HepG2 (cell line): ENCODE data around the gene DAB2IP. TPM values are rescaled to one million over a fixed set of nuclear protein-coding genes. Genes with fewer than 3 reads are reported as not detected.

Experiments used
- CEBPG ChIP-seq: IDR thresholded peaks from 2 replicates; pipeline ENCODE4 v1.6.1; 2016
- GABPB1 ChIP-seq: IDR thresholded peaks from 2 replicates; pipeline ENCODE4 v1.6.1; 2016; ENCODE audit warnings: mild to moderate bottlenecking, missing genetic modification reagents, moderate library complexity, missing compliant biosample characterization
- MAFF ChIP-seq: IDR thresholded peaks from 2 replicates; pipeline ENCODE4 v1.6.1; 2011; ENCODE audit warnings: low read depth, low read length, improper control_type of control experiment
- MYNN ChIP-seq: sonication (generic); formaldehyde crosslinking; IDR thresholded peaks from 2 replicates; pipeline ENCODE4 v1.4.0; 2020; ENCODE audit warnings: mild to moderate bottlenecking, low read depth, missing genetic modification reagents
- RARA ChIP-seq: IDR thresholded peaks from 2 replicates; pipeline ENCODE4 v1.6.1; 2016; ENCODE audit warnings: missing genetic modification reagents, missing compliant biosample characterization
- TSC22D2 ChIP-seq: sonication (generic); formaldehyde crosslinking; IDR thresholded peaks from 2 replicates; pipeline ENCODE4 v1.5.1; 2020; ENCODE audit warnings: missing genetic modification reagents, mild to moderate bottlenecking, borderline replicate concordance
- XBP1 ChIP-seq: sonication (generic); formaldehyde crosslinking; IDR thresholded peaks from 2 replicates; pipeline ENCODE4 v1.5.0; 2020; ENCODE audit warnings: missing genetic modification reagents
- ZC3H13 ChIP-seq: sonication (generic); formaldehyde crosslinking; IDR thresholded peaks from 2 replicates; pipeline ENCODE4 v1.8.1; 2023; ENCODE audit warnings: mild to moderate bottlenecking, missing genetic modification reagents, moderate library complexity
- ZNF329 ChIP-seq: sonication (generic); formaldehyde crosslinking; IDR thresholded peaks from 2 replicates; pipeline ENCODE4 v1.9.0; 2021; ENCODE audit warnings: low read depth, mild to moderate bottlenecking, missing genetic modification reagents
- ZNF577 ChIP-seq: sonication (generic); formaldehyde crosslinking; IDR thresholded peaks from 2 replicates; pipeline ENCODE4 v1.4.0; 2020; ENCODE audit warnings: mild to moderate bottlenecking, low read depth, missing genetic modification reagents, borderline replicate concordance
- ZNF746 ChIP-seq: sonication (generic); formaldehyde crosslinking; IDR thresholded peaks from 2 replicates; pipeline ENCODE4 v1.8.0; 2022; ENCODE audit warnings: mild to moderate bottlenecking, missing genetic modification reagents
- polyA plus RNA-seq, 8 experiments: library from polyadenylated mRNA; depleted of rRNA in 3 of 8; stranded (reverse) in 7 of 8; unstranded in 1 of 8; fragments of >200 nt; fragmentation: Illumina TruSeq in 4 of 8; extraction: Trizol in 4 of 8; gene quantifications; 2 replicates each; pipeline versions ENCODE4 v1.2.1 to v1.2.3, GENCODE V29; 2011 to 2016; ENCODE audit warnings: low read depth in 4 of 8, missing spikeins in 1 of 8, mixed read lengths in 1 of 8; ENCODE audit not compliant: insufficient read depth in 1 of 8
- total RNA-seq, 5 experiments: library from RNA; depleted of rRNA; stranded (reverse); fragments of >200 nt; fragmentation: Illumina TruSeq; extraction: Trizol; gene quantifications; 2 replicates each; pipeline ENCODE4 v1.2.3, GENCODE V29; 2016; ENCODE audit warnings: low read depth in 1 of 5
- TF ChIP-seq, protein P1 (sequence below): conservative IDR thresholded peaks from 2 replicates; pipeline ENCODE4 v1.6.1; 2018; ENCODE audit warnings: missing genetic modification reagents
- TF ChIP-seq, protein P2 (sequence below): sonication (generic); formaldehyde crosslinking; IDR thresholded peaks from 2 replicates; pipeline ENCODE4 v1.4.0; 2020; ENCODE audit warnings: missing genetic modification reagents, mild to moderate bottlenecking, borderline replicate concordance
- TF ChIP-seq, protein P3 (sequence below): sonication (generic); formaldehyde crosslinking; IDR thresholded peaks from 2 replicates; pipeline ENCODE4 v1.5.0; 2020; ENCODE audit warnings: mild to moderate bottlenecking, missing genetic modification reagents, borderline replicate concordance

Gene DAB2IP
- total and polyA plus RNA-seq, 2 of the 13 experiments (the other 11 are each of a cell fraction or from before 2014, with no cell fraction given), result 25.3 to 37.9 TPM

DNA sequence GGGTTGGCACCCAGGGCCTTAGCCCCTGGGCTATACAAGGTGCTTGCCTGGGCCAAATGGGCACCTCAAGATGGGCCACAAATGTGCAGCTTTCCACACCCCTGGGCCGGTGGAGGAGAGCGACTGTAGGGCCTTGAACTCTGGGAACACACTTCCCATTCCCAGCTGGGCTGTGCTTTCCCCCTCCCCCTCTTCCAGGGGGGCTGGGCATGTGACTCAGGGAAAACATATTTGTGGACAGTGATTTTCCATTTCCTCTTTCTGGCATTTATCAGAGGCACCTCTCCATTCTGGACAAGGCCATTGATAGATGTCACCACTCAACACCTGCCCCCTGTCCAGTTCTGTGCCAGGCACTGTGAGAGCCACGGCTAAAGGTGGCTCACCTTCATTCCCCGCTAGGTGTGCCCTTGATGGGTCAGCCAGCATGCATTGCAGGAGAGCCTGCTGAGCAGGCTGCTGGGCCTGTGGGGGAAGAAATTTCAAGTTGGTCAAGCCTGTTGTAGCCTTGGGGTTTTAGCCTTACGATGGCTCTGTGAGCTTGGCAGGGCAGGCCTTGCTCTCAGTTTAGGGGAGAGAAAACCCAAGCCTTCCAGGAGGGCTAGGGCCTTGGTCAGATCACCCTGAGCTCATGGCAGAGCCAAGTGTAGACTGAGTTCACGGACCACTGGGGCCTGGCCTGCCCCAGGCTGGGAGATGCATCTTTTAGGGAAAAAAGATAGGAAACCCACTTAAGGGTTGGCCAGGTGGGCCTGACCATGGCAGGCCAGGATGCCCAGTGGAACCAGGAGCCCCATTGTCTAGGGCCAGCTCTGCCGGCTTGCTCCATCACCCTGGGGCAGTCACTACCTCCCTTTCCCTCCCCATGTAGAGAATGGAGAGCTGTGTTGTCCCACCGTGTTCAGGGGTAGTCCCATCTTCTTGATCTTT lies 113.9 kb downstream of the DAB2IP start (continued):
- TF ChIP-seq ZC3H13 (CRISPR knock-in tag) (no peak), XBP1 (CRISPR knock-in tag) (no peak), RARA (CRISPR knock-in tag) (peak; percentile 95), ZNF746 (CRISPR knock-in tag) (no peak), MAFF (0 out of 2 replicates have a peak, but pooled peaks have one; percentile 26), CEBPG (peak; percentile 4; the same call in 1 of the 2 replicates), ZNF577 (no peak), TSC22D2 (CRISPR knock-in tag) (no peak; the same call in 1 of the 2 replicates), ZNF329 (CRISPR knock-in tag) (no peak), GABPB1 (peak; percentile 22; the same call in 1 of the 2 replicates), MYNN (CRISPR knock-in tag) (no peak)
- TF ChIP-seq, protein P1, sequence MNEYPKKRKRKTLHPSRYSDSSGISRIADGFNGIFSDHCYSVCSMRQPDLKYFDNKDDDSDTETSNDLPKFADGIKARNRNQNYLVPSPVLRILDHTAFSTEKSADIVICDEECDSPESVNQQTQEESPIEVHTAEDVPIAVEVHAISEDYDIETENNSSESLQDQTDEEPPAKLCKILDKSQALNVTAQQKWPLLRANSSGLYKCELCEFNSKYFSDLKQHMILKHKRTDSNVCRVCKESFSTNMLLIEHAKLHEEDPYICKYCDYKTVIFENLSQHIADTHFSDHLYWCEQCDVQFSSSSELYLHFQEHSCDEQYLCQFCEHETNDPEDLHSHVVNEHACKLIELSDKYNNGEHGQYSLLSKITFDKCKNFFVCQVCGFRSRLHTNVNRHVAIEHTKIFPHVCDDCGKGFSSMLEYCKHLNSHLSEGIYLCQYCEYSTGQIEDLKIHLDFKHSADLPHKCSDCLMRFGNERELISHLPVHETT (CRISPR knock-in tag), result peak; percentile 72; the same call in 1 of the 2 replicates
- TF ChIP-seq, protein P2, sequence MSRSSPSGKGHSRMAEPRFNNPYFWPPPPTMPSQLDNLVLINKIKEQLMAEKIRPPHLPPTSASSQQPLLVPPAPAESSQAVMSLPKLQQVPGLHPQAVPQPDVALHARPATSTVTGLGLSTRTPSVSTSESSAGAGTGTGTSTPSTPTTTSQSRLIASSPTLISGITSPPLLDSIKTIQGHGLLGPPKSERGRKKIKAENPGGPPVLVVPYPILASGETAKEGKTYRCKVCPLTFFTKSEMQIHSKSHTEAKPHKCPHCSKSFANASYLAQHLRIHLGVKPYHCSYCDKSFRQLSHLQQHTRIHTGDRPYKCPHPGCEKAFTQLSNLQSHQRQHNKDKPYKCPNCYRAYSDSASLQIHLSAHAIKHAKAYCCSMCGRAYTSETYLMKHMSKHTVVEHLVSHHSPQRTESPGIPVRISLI, result no peak
- TF ChIP-seq, protein P3, sequence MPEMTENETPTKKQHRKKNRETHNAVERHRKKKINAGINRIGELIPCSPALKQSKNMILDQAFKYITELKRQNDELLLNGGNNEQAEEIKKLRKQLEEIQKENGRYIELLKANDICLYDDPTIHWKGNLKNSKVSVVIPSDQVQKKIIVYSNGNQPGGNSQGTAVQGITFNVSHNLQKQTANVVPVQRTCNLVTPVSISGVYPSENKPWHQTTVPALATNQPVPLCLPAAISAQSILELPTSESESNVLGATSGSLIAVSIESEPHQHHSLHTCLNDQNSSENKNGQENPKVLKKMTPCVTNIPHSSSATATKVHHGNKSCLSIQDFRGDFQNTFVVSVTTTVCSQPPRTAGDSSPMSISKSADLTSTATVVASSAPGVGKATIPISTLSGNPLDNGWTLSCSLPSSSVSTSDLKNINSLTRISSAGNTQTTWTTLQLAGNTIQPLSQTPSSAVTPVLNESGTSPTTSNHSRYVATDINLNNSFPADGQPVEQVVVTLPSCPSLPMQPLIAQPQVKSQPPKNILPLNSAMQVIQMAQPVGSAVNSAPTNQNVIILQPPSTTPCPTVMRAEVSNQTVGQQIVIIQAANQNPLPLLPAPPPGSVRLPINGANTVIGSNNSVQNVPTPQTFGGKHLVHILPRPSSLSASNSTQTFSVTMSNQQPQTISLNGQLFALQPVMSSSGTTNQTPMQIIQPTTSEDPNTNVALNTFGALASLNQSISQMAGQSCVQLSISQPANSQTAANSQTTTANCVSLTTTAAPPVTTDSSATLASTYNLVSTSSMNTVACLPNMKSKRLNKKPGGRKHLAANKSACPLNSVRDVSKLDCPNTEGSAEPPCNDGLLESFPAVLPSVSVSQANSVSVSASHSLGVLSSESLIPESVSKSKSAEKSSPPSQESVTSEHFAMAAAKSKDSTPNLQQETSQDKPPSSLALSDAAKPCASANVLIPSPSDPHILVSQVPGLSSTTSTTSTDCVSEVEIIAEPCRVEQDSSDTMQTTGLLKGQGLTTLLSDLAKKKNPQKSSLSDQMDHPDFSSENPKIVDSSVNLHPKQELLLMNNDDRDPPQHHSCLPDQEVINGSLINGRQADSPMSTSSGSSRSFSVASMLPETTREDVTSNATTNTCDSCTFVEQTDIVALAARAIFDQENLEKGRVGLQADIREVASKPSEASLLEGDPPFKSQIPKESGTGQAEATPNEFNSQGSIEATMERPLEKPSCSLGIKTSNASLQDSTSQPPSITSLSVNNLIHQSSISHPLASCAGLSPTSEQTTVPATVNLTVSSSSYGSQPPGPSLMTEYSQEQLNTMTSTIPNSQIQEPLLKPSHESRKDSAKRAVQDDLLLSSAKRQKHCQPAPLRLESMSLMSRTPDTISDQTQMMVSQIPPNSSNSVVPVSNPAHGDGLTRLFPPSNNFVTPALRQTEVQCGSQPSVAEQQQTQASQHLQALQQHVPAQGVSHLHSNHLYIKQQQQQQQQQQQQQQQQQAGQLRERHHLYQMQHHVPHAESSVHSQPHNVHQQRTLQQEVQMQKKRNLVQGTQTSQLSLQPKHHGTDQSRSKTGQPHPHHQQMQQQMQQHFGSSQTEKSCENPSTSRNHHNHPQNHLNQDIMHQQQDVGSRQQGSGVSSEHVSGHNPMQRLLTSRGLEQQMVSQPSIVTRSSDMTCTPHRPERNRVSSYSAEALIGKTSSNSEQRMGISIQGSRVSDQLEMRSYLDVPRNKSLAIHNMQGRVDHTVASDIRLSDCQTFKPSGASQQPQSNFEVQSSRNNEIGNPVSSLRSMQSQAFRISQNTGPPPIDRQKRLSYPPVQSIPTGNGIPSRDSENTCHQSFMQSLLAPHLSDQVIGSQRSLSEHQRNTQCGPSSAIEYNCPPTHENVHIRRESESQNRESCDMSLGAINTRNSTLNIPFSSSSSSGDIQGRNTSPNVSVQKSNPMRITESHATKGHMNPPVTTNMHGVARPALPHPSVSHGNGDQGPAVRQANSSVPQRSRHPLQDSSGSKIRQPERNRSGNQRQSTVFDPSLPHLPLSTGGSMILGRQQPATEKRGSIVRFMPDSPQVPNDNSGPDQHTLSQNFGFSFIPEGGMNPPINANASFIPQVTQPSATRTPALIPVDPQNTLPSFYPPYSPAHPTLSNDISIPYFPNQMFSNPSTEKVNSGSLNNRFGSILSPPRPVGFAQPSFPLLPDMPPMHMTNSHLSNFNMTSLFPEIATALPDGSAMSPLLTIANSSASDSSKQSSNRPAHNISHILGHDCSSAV, result no peak
